BLaER1 treated with 17β-estradiol and CSF1 and Interleukin-3, amounts not matched to agents 10 nM and 100 nM (cell line): ENCODE results near the gene KIF17.

ENCODE experiments used
- H3K27ac ChIP-seq, 11 experiments: shearing (Covaris generic); formaldehyde crosslinking; 2 replicates each; pipeline ENCODE4 v1.8.1; 2022
- H3K27me3 ChIP-seq, 11 experiments: shearing (Covaris generic); formaldehyde crosslinking; 2 replicates each; pipeline ENCODE4 v1.8.1; 2022
- H3K36me3 ChIP-seq, 11 experiments: shearing (Covaris generic); formaldehyde crosslinking; 2 replicates each; pipeline ENCODE4 v1.8.1; 2022
- H3K4me1 ChIP-seq, 10 experiments: shearing (Covaris generic); formaldehyde crosslinking; 2 replicates each; pipeline ENCODE4 v1.8.1; 2022
- H3K4me2 ChIP-seq, 11 experiments: shearing (Covaris generic); formaldehyde crosslinking; 2 replicates each; pipeline ENCODE4 v1.8.1; 2022
- H3K4me3 ChIP-seq, 10 experiments: shearing (Covaris generic); formaldehyde crosslinking; 2 replicates each; pipeline ENCODE4 v1.8.1; 2022
- H3K9ac ChIP-seq, 11 experiments: shearing (Covaris generic); formaldehyde crosslinking; 2 replicates each; pipeline ENCODE4 v1.8.1; 2022
- H3K9me3 ChIP-seq, 11 experiments: shearing (Covaris generic); formaldehyde crosslinking; replicated peaks in 1 of 11; 2 replicates each; pipeline ENCODE4 v1.8.1; 2022
- H4K20me1 ChIP-seq, 11 experiments: shearing (Covaris generic); formaldehyde crosslinking; 2 replicates each; pipeline ENCODE4 v1.8.1; 2022
- Cebpa-rat ChIP-seq, 11 experiments: shearing (Covaris generic); IDR thresholded peaks; 2 replicates each; pipeline ENCODE4 v1.8.1; 2022

KIF17 gene

DNA sequence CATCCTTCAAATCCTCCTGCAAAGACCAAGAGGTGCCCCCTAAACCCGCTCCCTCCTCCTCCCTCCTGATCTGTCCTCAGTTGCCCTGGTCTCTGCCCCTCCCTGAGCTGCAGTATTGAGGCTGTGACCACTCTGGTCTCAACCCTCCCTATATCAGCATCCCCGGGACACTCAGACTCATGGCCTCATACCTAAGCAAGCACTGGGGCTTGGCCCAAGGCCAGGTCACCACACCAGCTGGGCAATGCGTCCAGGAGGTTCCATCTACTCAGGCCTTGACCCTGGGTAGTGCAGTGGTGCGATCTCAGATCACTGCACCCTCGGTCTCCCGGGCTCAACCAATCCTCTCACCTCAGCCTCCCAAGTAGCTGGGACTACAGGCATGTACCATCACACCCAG lies 9.8 kb downstream of the KIF17 start:
- Histone ChIP-seq H3K4me3 (no peak overlapping the region), H3K27me3 (no peaks in the 10 kb centered on the region), H3K9me3 (no peaks in the 10 kb centered on the region), H3K9ac (no peak overlapping the region), H3K4me1 (peaks cover 0 to 18% (median 11%) of the 10 kb centered on the region in 10 experiments; a peak in 12 of 20 replicates), H3K4me2 (no peak overlapping the region), H3K36me3 (no peaks in the 10 kb centered on the region), H4K20me1 (0 out of 22 replicates have a peak, but pooled peaks cover 0 to 8% (median 0%) of the 10 kb centered on the region in 11 experiments), H3K27ac (no peak overlapping the region)
- TF ChIP-seq Cebpa-rat (IDR thresholded peaks at IDR 0.05): no peak

GRCh38 chr1:20706841-20707240 lies 11.0 kb downstream of the KIF17 start:
- no peak overlapping the region for H3K4me3 ChIP-seq
- no peak for TF ChIP-seq Cebpa-rat (IDR thresholded peaks at IDR 0.05)

GRCh38 chr1:20705203-20705755 lies 12.5 kb downstream of the KIF17 start:
- H3K9me3 ChIP-seq: no peaks in the 10 kb centered on the region
- H3K9ac ChIP-seq: no peak overlapping the region
- no peaks in the 10 kb centered on the region for H3K27me3 ChIP-seq
- H4K20me1 ChIP-seq: 0 out of 22 replicates have a peak, but pooled peaks cover 0 to 8% (median 0%) of the 10 kb centered on the region in 11 experiments
- no peak overlapping the region for H3K27ac ChIP-seq
- no peak overlapping the region for H3K4me3 ChIP-seq
- H3K4me1 ChIP-seq: peaks cover 0 to 4% (median under 1%) of the 10 kb centered on the region in 10 experiments; a peak in 7 of 20 replicates
- H3K4me2 ChIP-seq: no peak overlapping the region
- no peak for TF ChIP-seq Cebpa-rat (IDR thresholded peaks at IDR 0.05)
- H3K36me3 ChIP-seq: no peaks in the 10 kb centered on the region

More at GRCh38 chr1:20706841-20707240, 11.0 kb downstream of the KIF17 start:
- H3K27me3 ChIP-seq: no peaks in the 10 kb centered on the region
- no peak overlapping the region for H3K9ac ChIP-seq
- H3K4me2 ChIP-seq: no peak overlapping the region
- no peak overlapping the region for H3K27ac ChIP-seq
- H3K4me1 ChIP-seq: peaks cover 0 to 17% (median 11%) of the 10 kb centered on the region in 10 experiments; a peak in 12 of 20 replicates
- no peaks in the 10 kb centered on the region for H3K9me3 ChIP-seq
- no peaks in the 10 kb centered on the region for H3K36me3 ChIP-seq
- 0 out of 22 replicates have a peak, but pooled peaks cover 0 to 8% (median 0%) of the 10 kb centered on the region in 11 experiments for H4K20me1 ChIP-seq

DNA sequence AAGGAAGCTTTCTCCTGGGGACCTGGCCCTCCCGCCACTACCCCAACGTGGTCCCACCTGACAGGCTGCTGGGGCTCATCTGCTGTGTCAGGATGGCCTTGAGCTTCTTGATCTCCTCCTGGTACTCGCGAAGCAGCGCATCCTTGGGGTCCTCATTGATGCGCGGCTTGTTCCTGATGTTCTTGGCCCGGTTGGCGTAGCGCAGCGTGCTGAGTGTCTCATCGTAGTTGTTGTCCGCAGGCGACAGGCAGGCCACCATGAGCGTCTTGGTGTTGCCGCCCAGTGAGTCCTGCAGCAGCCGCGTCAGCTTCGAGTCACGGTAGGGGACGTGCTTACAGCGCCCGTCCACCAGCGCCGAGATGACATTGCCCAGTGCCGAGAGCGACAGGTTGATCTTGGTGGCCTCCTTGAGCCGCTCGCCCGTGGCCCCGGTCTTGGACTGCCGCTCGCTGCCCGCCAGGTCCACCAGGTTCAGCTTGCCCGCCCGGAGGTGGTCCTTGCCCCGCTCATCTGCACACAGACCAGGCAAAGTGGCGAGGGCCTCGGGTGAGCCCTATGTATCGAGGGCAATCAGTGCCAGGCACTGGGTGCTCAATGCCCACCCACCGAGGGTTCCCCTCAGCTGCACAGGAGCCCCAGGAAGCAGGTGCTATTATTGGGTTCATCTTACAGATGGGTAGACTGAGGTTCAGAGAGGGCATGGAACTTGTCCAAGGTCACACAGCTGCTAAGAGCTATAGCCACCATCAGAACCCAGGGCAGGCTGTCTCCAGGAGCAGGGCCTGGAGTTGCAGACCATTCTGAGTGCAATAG lies 13.2 kb downstream of the KIF17 start:
- no peak overlapping the region for H3K4me3 ChIP-seq
- H4K20me1 ChIP-seq: 0 out of 22 replicates have a peak, but pooled peaks cover 0 to 8% (median 0%) of the 10 kb centered on the region in 11 experiments
- no peak overlapping the region for H3K27ac ChIP-seq
- no peak overlapping the region for H3K9ac ChIP-seq
- no peak overlapping the region for H3K4me2 ChIP-seq
- no peaks in the 10 kb centered on the region for H3K36me3 ChIP-seq
- no peak for TF ChIP-seq Cebpa-rat (IDR thresholded peaks at IDR 0.05)
- H3K27me3 ChIP-seq: no peaks in the 10 kb centered on the region
- H3K4me1 ChIP-seq: no peaks in the 10 kb centered on the region
- no peaks in the 10 kb centered on the region for H3K9me3 ChIP-seq

DNA sequence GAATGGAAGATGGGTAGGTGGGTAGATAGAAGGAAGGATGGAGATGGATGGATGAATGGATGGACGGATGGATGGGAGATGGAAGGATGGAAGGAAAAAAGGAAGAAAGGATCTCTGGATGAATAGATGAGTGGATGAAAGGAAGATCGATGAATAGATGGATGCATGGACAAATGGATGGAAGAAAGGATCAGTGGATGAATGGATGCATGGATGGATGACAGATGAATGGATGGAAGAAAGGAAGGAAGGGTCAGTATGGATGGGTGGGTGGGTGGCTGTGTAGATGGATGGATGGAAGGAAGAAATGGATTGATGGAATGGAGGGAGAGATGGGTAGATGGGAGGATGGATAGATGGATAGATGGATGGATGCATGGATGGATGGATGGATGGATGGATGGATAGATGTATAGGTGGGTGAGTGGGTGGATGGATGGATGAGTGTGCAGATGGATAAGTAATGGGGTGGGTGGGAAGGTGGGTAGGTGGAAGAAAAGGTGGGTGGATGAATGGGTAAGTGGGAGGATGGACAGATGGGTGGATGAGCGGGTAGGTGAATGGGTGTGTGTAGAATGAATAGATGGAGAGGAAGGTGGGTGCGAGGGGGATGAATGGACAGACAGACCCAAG lies 14.6 kb downstream of the KIF17 start:
- Histone ChIP-seq H3K4me1 (no peaks in the 10 kb centered on the region), H3K9ac (no peak overlapping the region), H3K4me3 (no peak overlapping the region), H3K4me2 (no peak overlapping the region), H3K9me3 (no peaks in the 10 kb centered on the region), H4K20me1 (0 out of 22 replicates have a peak, but pooled peaks cover 0 to 8% (median 0%) of the 10 kb centered on the region in 11 experiments), H3K36me3 (no peaks in the 10 kb centered on the region), H3K27ac (no peak overlapping the region), H3K27me3 (no peaks in the 10 kb centered on the region)
- TF ChIP-seq Cebpa-rat (IDR thresholded peaks at IDR 0.05): no peak

- Histone ChIP-seq H3K9me3 (no peaks in the 10 kb centered on the region), H3K9ac (no peak overlapping the region)
- TF ChIP-seq Cebpa-rat (IDR thresholded peaks at IDR 0.05): no peak
Observed at GRCh38 chr1:20702416-20702815, 15.4 kb downstream of the KIF17 start.

DNA sequence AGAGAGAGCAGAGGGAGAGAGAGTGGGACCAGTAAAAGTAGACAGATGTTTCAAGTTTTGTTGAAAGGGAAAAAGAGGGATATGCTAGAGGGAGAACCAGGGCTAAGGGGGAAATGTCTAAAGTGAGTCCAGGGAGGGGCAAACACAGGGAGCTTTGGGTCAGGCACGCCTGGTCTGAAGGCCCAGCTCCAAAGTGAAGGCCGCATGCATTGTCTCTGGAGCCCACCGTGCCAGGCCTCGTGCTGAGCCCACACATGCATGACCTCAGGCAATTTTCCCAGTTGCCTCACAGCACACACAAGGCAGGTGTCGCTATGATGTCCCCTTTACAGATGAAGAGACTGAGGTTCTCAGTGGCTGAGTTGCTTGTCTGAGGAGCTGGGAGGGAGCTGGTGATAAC lies 16.0 kb downstream of the KIF17 start:
- TF ChIP-seq Cebpa-rat (IDR thresholded peaks at IDR 0.05): no peak
- no peak overlapping the region for H3K4me2 ChIP-seq

More at GRCh38 chr1:20702416-20702815, 15.4 kb downstream of the KIF17 start:
- no peaks in the 10 kb centered on the region for H3K36me3 ChIP-seq
- H3K4me3 ChIP-seq: no peak overlapping the region
- H3K27ac ChIP-seq: no peak overlapping the region
- H3K27me3 ChIP-seq: no peaks in the 10 kb centered on the region
- H4K20me1 ChIP-seq: 0 out of 22 replicates have a peak, but pooled peaks cover 0 to 8% (median 0%) of the 10 kb centered on the region in 11 experiments
- no peak overlapping the region for H3K4me2 ChIP-seq
- H3K4me1 ChIP-seq: peaks cover 0 to under 1% (median 0%) of the 10 kb centered on the region in 10 experiments; a peak in 2 of 20 replicates

GRCh38 chr1:20701446-20701845 lies 16.4 kb downstream of the KIF17 start:
- no peaks in the 10 kb centered on the region for H3K36me3 ChIP-seq
- H3K27me3 ChIP-seq: no peaks in the 10 kb centered on the region
- TF ChIP-seq Cebpa-rat (IDR thresholded peaks at IDR 0.05): no peak
- H3K9ac ChIP-seq: no peak overlapping the region
- H3K4me2 ChIP-seq: no peak overlapping the region
- H3K27ac ChIP-seq: no peak overlapping the region
- no peaks in the 10 kb centered on the region for H3K9me3 ChIP-seq
- 0 out of 22 replicates have a peak, but pooled peaks cover 0 to 8% (median 0%) of the 10 kb centered on the region in 11 experiments for H4K20me1 ChIP-seq
- no peak overlapping the region for H3K4me3 ChIP-seq
- peaks cover 0 to 7% (median 5%) of the 10 kb centered on the region in 10 experiments; a peak in 13 of 20 replicates for H3K4me1 ChIP-seq

More for the DNA sequence above, 16.0 kb downstream of the KIF17 start:
- Histone ChIP-seq H3K4me3 (no peak overlapping the region), H3K9ac (no peak overlapping the region), H3K27ac (no peak overlapping the region), H3K36me3 (no peaks in the 10 kb centered on the region), H3K4me1 (peaks cover 0 to 6% (median 5%) of the 10 kb centered on the region in 10 experiments; a peak in 13 of 20 replicates), H3K9me3 (no peaks in the 10 kb centered on the region), H4K20me1 (0 out of 22 replicates have a peak, but pooled peaks cover 0 to 8% (median 0%) of the 10 kb centered on the region in 11 experiments), H3K27me3 (no peaks in the 10 kb centered on the region)
